ENCODE data around the gene PLD5.

GRCh38 chr1:242449661-242450060 lies 74.8 kb downstream of the PLD5 start:
- TF ChIP-seq CTCF (conservative IDR thresholded peaks at IDR 0.05 in 1 of 2, IDR thresholded peaks at IDR 0.05 in 1 of 2; ENCODE audit: extremely low read depth in 1 of 2, insufficient read depth in 1 of 2, low read depth in 1 of 2, low read length in 2 of 2) (no peak), EZH2 (IDR thresholded peaks at IDR 0.05; ENCODE audit: borderline replicate concordance, low read length) (no peak)
